ENCODE data around the gene SMIM43. TPM values are rescaled to one million over a fixed set of nuclear protein-coding genes. Genes with fewer than 3 reads are reported as not detected.
"Not testable (repeated sequence)": the region's sequence is repeated elsewhere in the genome, so short reads cannot be mapped to it uniquely, and the experiment has no call there.

The SMIM43 gene
- total RNA-seq, 2 donors from 2014 or later: not detected

DNA sequence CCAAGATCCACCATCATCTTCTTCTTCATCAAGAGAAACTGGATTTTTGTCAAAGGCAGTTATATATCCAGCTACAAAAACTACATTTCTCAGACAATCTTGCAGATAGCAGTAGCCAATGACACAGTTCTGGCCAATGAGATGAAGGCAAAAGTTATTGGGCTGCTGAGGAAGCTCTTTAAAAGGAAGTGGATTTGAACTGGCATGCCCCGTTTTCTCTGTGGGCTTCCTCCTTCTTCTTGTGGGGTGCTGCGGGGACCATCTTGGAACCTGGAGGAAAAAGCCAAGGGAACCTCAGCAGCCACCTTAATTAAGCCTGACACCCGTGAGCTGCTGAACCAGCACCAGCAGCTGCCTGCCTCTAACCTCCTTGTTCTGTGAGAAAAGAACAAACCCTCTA lies 4.8 kb downstream of the SMIM43 start:
- no peak overlapping the region for H3K27ac ChIP-seq
- no peaks in the 10 kb centered on the region for H3K9me3 ChIP-seq
- TF ChIP-seq, protein P1, sequence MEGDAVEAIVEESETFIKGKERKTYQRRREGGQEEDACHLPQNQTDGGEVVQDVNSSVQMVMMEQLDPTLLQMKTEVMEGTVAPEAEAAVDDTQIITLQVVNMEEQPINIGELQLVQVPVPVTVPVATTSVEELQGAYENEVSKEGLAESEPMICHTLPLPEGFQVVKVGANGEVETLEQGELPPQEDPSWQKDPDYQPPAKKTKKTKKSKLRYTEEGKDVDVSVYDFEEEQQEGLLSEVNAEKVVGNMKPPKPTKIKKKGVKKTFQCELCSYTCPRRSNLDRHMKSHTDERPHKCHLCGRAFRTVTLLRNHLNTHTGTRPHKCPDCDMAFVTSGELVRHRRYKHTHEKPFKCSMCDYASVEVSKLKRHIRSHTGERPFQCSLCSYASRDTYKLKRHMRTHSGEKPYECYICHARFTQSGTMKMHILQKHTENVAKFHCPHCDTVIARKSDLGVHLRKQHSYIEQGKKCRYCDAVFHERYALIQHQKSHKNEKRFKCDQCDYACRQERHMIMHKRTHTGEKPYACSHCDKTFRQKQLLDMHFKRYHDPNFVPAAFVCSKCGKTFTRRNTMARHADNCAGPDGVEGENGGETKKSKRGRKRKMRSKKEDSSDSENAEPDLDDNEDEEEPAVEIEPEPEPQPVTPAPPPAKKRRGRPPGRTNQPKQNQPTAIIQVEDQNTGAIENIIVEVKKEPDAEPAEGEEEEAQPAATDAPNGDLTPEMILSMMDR (IDR thresholded peaks at IDR 0.05): no peak
- DNase-seq (ENCODE audit: low spot score): no peak
- no peak overlapping the region for H3K4me3 ChIP-seq
- H3K4me1 ChIP-seq: peaks cover 0 to 6% of the 10 kb centered on the region in 2 donors
- H3K36me3 ChIP-seq: no peaks in the 10 kb centered on the region
- H3K27me3 ChIP-seq: no peaks in the 10 kb centered on the region

DNA sequence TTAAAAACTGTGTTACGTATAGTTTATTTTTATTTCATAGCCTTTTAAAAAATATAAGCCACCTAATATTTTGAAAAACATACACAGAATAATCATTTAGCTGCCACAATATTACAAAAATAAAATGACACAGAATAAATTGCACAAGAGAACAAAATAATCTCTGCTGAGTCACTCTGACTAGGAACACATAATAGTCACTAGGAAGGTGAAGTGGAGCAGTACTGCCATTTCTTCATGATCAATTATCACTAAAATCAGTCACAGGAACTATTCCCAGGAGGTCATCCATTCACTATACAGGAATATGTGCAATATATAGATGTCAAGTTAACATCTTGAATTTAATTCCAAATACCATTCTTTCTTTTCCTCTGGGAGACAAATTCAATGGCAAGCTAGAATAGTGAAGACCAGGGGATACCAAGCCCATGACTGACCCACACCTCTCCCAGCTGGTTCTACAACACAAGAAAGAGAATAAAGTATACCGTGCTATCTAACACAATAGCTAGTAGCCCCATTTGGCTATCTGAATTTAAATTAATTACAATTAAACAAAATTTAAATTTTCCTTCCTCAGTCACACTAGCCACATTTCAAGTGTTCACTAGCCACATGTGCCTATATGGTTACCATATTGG lies 5.9 kb downstream of the SMIM43 start:
- Histone ChIP-seq H3K9me3 (no peaks in the 10 kb centered on the region), H3K27me3 (no peaks in the 10 kb centered on the region)
- TF ChIP-seq, protein P1 (IDR thresholded peaks at IDR 0.05): no peak

GRCh38 chr4:121752142-121752541 lies 12.8 kb downstream of the SMIM43 start:
- H3K4me3 ChIP-seq; H3K27ac ChIP-seq; H3K27me3 ChIP-seq; H3K9me3 ChIP-seq; H3K4me1 ChIP-seq; DNase-seq (ENCODE audit: low spot score); H3K36me3 ChIP-seq: not testable (repeated sequence)

More for the DNA sequence above, 5.9 kb downstream of the SMIM43 start:
- Histone ChIP-seq H3K4me3 (no peak overlapping the region), H3K4me1 (no peaks in the 10 kb centered on the region), H3K36me3 (no peaks in the 10 kb centered on the region), H3K27ac (no peak overlapping the region)
- no peak for DNase-seq (ENCODE audit: low spot score)

DNA sequence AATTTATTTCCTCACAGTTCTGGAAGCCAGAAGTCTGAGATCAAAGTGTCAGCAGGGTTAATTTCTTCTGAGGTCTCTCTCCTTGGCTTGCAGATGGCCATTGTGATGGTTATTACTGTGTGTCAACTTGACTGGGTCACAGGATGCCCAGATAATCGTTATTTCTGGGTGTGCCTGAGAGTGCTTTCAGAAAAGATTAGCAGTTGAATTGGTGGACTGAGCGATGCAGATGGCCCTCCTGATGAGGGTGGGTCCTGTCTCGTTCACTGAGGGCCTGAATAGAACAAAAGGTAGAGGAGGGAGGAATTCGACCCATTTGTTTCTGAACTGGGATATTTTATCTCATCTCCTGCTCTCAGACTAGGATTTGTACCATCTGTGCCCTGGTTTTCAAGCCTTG lies 15.7 kb downstream of the SMIM43 start:
- Histone ChIP-seq H3K27ac (no peak overlapping the region), H3K9me3 (no peaks in the 10 kb centered on the region), H3K4me1 (no peaks in the 10 kb centered on the region), H3K27me3 (no peaks in the 10 kb centered on the region), H3K4me3 (no peak overlapping the region), H3K36me3 (no peaks in the 10 kb centered on the region)
- TF ChIP-seq, protein P1 (IDR thresholded peaks at IDR 0.05): no peak
- DNase-seq (ENCODE audit: low spot score): no peak

DNA sequence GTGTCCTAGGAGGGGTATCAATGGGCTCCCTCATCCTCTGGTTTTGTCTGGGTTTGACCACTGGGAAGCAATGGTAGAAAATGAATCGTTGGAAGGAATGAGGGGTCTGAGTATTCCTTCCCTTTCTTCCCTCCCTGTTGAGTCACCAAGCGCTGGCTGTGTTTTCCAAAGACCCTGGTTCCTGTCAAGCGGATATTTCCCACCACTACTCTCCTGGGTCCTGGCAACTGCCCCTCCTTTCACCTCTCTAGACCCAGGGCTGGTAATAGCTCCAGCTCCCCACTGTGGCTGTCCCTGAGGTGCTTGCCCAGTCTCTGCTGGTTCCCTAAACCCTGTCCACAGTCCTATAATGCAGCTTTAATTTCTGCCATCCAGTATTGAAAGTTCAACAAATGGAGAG lies 22.2 kb downstream of the SMIM43 start:
- no peak overlapping the region for H3K27ac ChIP-seq
- TF ChIP-seq, protein P1 (IDR thresholded peaks at IDR 0.05): no peak

GRCh38 chr4:121741751-121742150 lies 23.2 kb downstream of the SMIM43 start:
- Histone ChIP-seq H3K36me3 (no peaks in the 10 kb centered on the region), H3K4me1 (peaks cover 0 to 21% of the 10 kb centered on the region in 2 donors), H3K27ac (peak overlapping the region in 1 of 2 donors; percentile 12), H3K27me3 (no peaks in the 10 kb centered on the region), H3K9me3 (no peaks in the 10 kb centered on the region), H3K4me3 (no peak overlapping the region)
- DNase-seq (ENCODE audit: low spot score): no peak
- TF ChIP-seq, protein P1 (IDR thresholded peaks at IDR 0.05): no peak

More for the DNA sequence above, 22.2 kb downstream of the SMIM43 start:
- Histone ChIP-seq H3K27me3 (no peaks in the 10 kb centered on the region), H3K9me3 (no peaks in the 10 kb centered on the region), H3K4me3 (no peak overlapping the region), H3K4me1 (peaks cover 0 to 19% of the 10 kb centered on the region in 2 donors), H3K36me3 (no peaks in the 10 kb centered on the region)
- DNase-seq (ENCODE audit: low spot score): no peak
